Smooth muscle cell (in vitro differentiated cells): ENCODE results near the gene ITFG1. TPM values are rescaled to one million over a fixed set of nuclear protein-coding genes. Genes with fewer than 3 reads are reported as not detected.

Source experiments
- DNase-seq: peaks from one replicate; lab custom pipeline; 2025; ENCODE audit not compliant: unreplicated experiment; lab: John Stamatoyannopoulos, UW
- H2AFZ ChIP-seq: fragments of 200-600 bp; sonication (generic); 2 replicates; pipeline ENCODE4 v1.6.0; 2016; ENCODE audit warnings: antibody characterized with exemption, low read depth, mild to moderate bottlenecking
- H3F3A ChIP-seq: fragments of 200-600 bp; sonication (generic); 2 replicates; pipeline ENCODE4 v1.6.0; 2017; ENCODE audit warnings: antibody characterized with exemption, low read depth
- H3K27ac ChIP-seq: fragments of 200-600 bp; sonication (generic); 2 replicates; pipeline ENCODE4 v1.5.1; 2016; ENCODE audit warnings: low read depth, mild to moderate bottlenecking
- H3K27me3 ChIP-seq: fragments of 200-600 bp; sonication (generic); 2 replicates; pipeline ENCODE4 v1.6.1; 2016; ENCODE audit warnings: low read depth, mild to moderate bottlenecking
- H3K36me3 ChIP-seq: fragments of 200-600 bp; sonication (generic); 2 replicates; pipeline ENCODE4 v1.5.1; 2016; ENCODE audit warnings: low read depth
- H3K4me1 ChIP-seq: fragments of 200-600 bp; sonication (generic); 2 replicates; pipeline ENCODE4 v1.5.1; 2016; ENCODE audit warnings: low read depth
- H3K4me2 ChIP-seq: fragments of 200-600 bp; sonication (generic); 2 replicates; pipeline ENCODE4 v1.6.0; 2016; ENCODE audit warnings: mild to moderate bottlenecking
- H3K4me3 ChIP-seq: fragments of 200-600 bp; sonication (generic); 2 replicates; pipeline ENCODE4 v1.5.1; 2016; ENCODE audit warnings: mild to moderate bottlenecking
- H3K79me2 ChIP-seq: fragments of 200-600 bp; sonication (generic); 2 replicates; pipeline ENCODE4 v1.6.0; 2016; ENCODE audit warnings: low read depth, mild to moderate bottlenecking
- H3K9ac ChIP-seq: fragments of 200-600 bp; sonication (generic); 2 replicates; pipeline ENCODE4 v1.6.0; 2016; ENCODE audit warnings: low read depth
- H3K9me3 ChIP-seq: fragments of 200-600 bp; sonication (generic); replicated peaks from 2 replicates; pipeline ENCODE4 v1.5.1; 2016; ENCODE audit warnings: low read depth
- H4K20me1 ChIP-seq: fragments of 200-600 bp; sonication (generic); 2 replicates; pipeline ENCODE4 v1.6.0; 2016; ENCODE audit warnings: low read depth
- CTCF ChIP-seq: fragments of 200-600 bp; sonication (generic); IDR thresholded peaks from 2 replicates; pipeline ENCODE4 v1.5.1; 2017; ENCODE audit warnings: borderline replicate concordance, mild to moderate bottlenecking, antibody characterized with exemption; ENCODE audit not compliant: insufficient read depth, poor library complexity, severe bottlenecking
- WGBS: methylation state at CpG from one replicate; pipeline ENCODE4 v1.1.7; 2016; ENCODE audit warnings: low lambda C conversion rate; 5-methylcytosine and 5-hydroxymethylcytosine counted together
- polyA plus RNA-seq: library from polyadenylated mRNA; unstranded; fragments of >200 nt; fragmentation: Nextera tagmentation; extraction: Ambion mirVana; gene quantifications from 2 replicates; pipeline ENCODE4 v1.2.1, GENCODE V29; 2016
- total RNA-seq: library from RNA; depleted of rRNA; stranded (reverse); fragments of >200 nt; gene quantifications from 2 replicates; pipeline ENCODE4 v1.2.3, GENCODE V29; 2014

Gene ITFG1
- total and polyA plus RNA-seq, 2 experiments from 2014 or later = 75.2 to 100 TPM

GRCh38 chr16:47284999-47285398 lies 175.9 kb downstream of the ITFG1 start:
- H3K27me3 ChIP-seq = no peaks in the 10 kb centered on the region
- no peak for TF ChIP-seq CTCF
- peaks cover 9% of the 10 kb centered on the region for H3K36me3 ChIP-seq
- no peak overlapping the region for H3K4me2 ChIP-seq
- WGBS = 86% methylated on average over 5 of the region's 5 CpGs
- no peak overlapping the region for H3K27ac ChIP-seq
- H3K79me2 ChIP-seq = no peaks in the 10 kb centered on the region
- no peaks in the 10 kb centered on the region for H4K20me1 ChIP-seq
- no peaks in the 10 kb centered on the region for H3K9me3 ChIP-seq
- H2AFZ ChIP-seq = no peak overlapping the region
- H3K4me1 ChIP-seq = no peaks in the 10 kb centered on the region
- H3K4me3 ChIP-seq = no peak overlapping the region
- no peak for DNase-seq
- no peak overlapping the region for H3K9ac ChIP-seq
- no peaks in the 10 kb centered on the region for H3F3A ChIP-seq

- no peak overlapping the region for H3K4me2 ChIP-seq
- H3K27ac ChIP-seq = no peak overlapping the region
- no peaks in the 10 kb centered on the region for H3K9me3 ChIP-seq
- no peaks in the 10 kb centered on the region for H3F3A ChIP-seq
- H3K27me3 ChIP-seq = no peaks in the 10 kb centered on the region
- 97% methylated on average over 5 of the region's 5 CpGs for WGBS
- no peaks in the 10 kb centered on the region for H3K79me2 ChIP-seq
- no peaks in the 10 kb centered on the region for H3K4me1 ChIP-seq
- no peak for TF ChIP-seq CTCF
- H3K4me3 ChIP-seq = no peak overlapping the region
- H3K36me3 ChIP-seq = no peaks in the 10 kb centered on the region
- H2AFZ ChIP-seq = no peak overlapping the region
- peaks cover 3% of the 10 kb centered on the region for H4K20me1 ChIP-seq
- H3K9ac ChIP-seq = no peak overlapping the region
- no peak for DNase-seq
Measured at GRCh38 chr16:47278306-47278970, 182.4 kb downstream of the ITFG1 start.

- no peak for DNase-seq
- no peaks in the 10 kb centered on the region for H3K27me3 ChIP-seq
- no peak overlapping the region for H3K4me3 ChIP-seq
- H3K79me2 ChIP-seq = no peaks in the 10 kb centered on the region
- TF ChIP-seq CTCF = no peak
- no peaks in the 10 kb centered on the region for H3F3A ChIP-seq
- H2AFZ ChIP-seq = no peak overlapping the region
- H3K9me3 ChIP-seq = no peaks in the 10 kb centered on the region
- 85% methylated on average over 1 of the region's 1 CpG for WGBS
- H3K27ac ChIP-seq = no peak overlapping the region
- H3K9ac ChIP-seq = no peak overlapping the region
- no peaks in the 10 kb centered on the region for H3K36me3 ChIP-seq
- no peaks in the 10 kb centered on the region for H3K4me1 ChIP-seq
- H3K4me2 ChIP-seq = no peak overlapping the region
- H4K20me1 ChIP-seq = peaks cover 3% of the 10 kb centered on the region
Measured at GRCh38 chr16:47276522-47276921, 184.3 kb downstream of the ITFG1 start.

- H2AFZ ChIP-seq = no peak overlapping the region
- no peak overlapping the region for H3K4me2 ChIP-seq
- H3K4me1 ChIP-seq = no peaks in the 10 kb centered on the region
- H3K4me3 ChIP-seq = no peak overlapping the region
- H3K9ac ChIP-seq = no peak overlapping the region
- H3K9me3 ChIP-seq = no peaks in the 10 kb centered on the region
- H3F3A ChIP-seq = no peaks in the 10 kb centered on the region
- H3K27ac ChIP-seq = no peak overlapping the region
- TF ChIP-seq CTCF = no peak
- DNase-seq = no peak
- H3K27me3 ChIP-seq = no peaks in the 10 kb centered on the region
- 100% methylated on average over 2 of the region's 2 CpGs for WGBS
- no peaks in the 10 kb centered on the region for H3K79me2 ChIP-seq
- no peaks in the 10 kb centered on the region for H4K20me1 ChIP-seq
- H3K36me3 ChIP-seq = no peaks in the 10 kb centered on the region
Measured at GRCh38 chr16:47262938-47263337, 197.9 kb downstream of the ITFG1 start.
